PC-9 (cell line): Measurements from ENCODE around the gene FXYD6. TPM values are rescaled to one million over a fixed set of nuclear protein-coding genes. Genes with fewer than 3 reads are reported as not detected.

Experiments
- BruUV-seq: library from RNA; stranded (reverse); fragments of 400-500 nt; replicated peaks from 2 replicates; lab custom pipeline; 2021; lab: Mats Ljungman, UMichigan
- CTCF ChIA-PET: fragments of 300-600 bp; sonication (Branson Sonifier 250); formaldehyde crosslinking; loops from one replicate; lab custom pipeline; 2022; ENCODE audit warnings: antibody characterized with exemption; lab: Charles Lee
- POLR2A ChIA-PET: fragments of 300-600 bp; sonication (Branson Sonifier 250); formaldehyde crosslinking; loops from one replicate; lab custom pipeline; 2022; ENCODE audit warnings: antibody characterized with exemption; ENCODE audit not compliant: unreplicated experiment; lab: Charles Lee
- DNase-seq, 2 experiments: peaks; one replicate each; pipeline versions ENCODE4 v3.0.0 to v3.0.0-alpha.2; 2015 to 2022; ENCODE audit warnings: mixed read lengths in 1 of 2
- H2AFZ ChIP-seq: fragments of 200-600 bp; sonication (generic); 2 replicates; pipeline ENCODE4 v1.8.1; 2017; ENCODE audit warnings: antibody characterized with exemption
- H3F3A ChIP-seq: fragments of 200-600 bp; sonication (generic); 2 replicates; pipeline ENCODE4 v1.8.1; 2017; ENCODE audit warnings: antibody characterized with exemption, mild to moderate bottlenecking, low read depth; ENCODE audit not compliant: insufficient read depth
- H3K27ac ChIP-seq: fragments of 200-600 bp; sonication (generic); 2 replicates; pipeline ENCODE4 v1.6.1; 2016; ENCODE audit warnings: mixed run types
- H3K27me3 ChIP-seq: fragments of 200-600 bp; sonication (generic); 2 replicates; pipeline ENCODE4 v1.6.1; 2016; ENCODE audit warnings: low read depth, mixed run types; ENCODE audit not compliant: insufficient read depth
- H3K36me3 ChIP-seq: fragments of 200-600 bp; sonication (generic); 2 replicates; pipeline ENCODE4 v1.6.1; 2016; ENCODE audit warnings: low read depth, mixed run types
- H3K4me1 ChIP-seq: fragments of 200-600 bp; sonication (generic); replicated peaks from 2 replicates; pipeline ENCODE4 v1.6.1; 2016; ENCODE audit warnings: mixed run types; ENCODE audit not compliant: insufficient read depth
- H3K4me2 ChIP-seq: fragments of 200-600 bp; sonication (generic); 2 replicates; pipeline ENCODE4 v1.6.1; 2017; ENCODE audit warnings: mixed run types
- H3K4me3 ChIP-seq: fragments of 200-600 bp; sonication (generic); 2 replicates; pipeline ENCODE4 v1.6.1; 2016; ENCODE audit warnings: mixed run types
- H3K79me2 ChIP-seq: fragments of 200-600 bp; sonication (generic); 2 replicates; pipeline ENCODE4 v1.6.1; 2017; ENCODE audit warnings: low read depth, mixed run types
- H3K9me2 ChIP-seq: fragments of 200-600 bp; sonication (generic); 2 replicates; pipeline ENCODE4 v1.8.1; 2017; ENCODE audit warnings: mild to moderate bottlenecking; ENCODE audit not compliant: insufficient read depth
- H3K9me3 ChIP-seq: fragments of 200-600 bp; sonication (generic); 2 replicates; pipeline ENCODE4 v1.8.1; 2016; ENCODE audit warnings: low read depth; ENCODE audit not compliant: insufficient read depth
- H4K20me1 ChIP-seq: fragments of 200-600 bp; sonication (generic); 2 replicates; pipeline ENCODE4 v1.8.1; 2017; ENCODE audit not compliant: insufficient read depth
- EZH2 ChIP-seq: fragments of 200-600 bp; sonication (generic); IDR thresholded peaks from 2 replicates; pipeline ENCODE4 v1.8.0; 2017; ENCODE audit warnings: antibody characterized with exemption, low read depth
- intact Hi-C: fragments of 100-400 bp; cut with micrococcal nuclease; formaldehyde crosslinking; loops from one replicate; pipeline ENCODE4 v1.10.0; 2022; ENCODE audit not compliant: unreplicated experiment
- total RNA-seq: library from RNA; stranded (reverse); gene quantifications from 2 replicates; pipeline ENCODE4 v1.2.3, GENCODE V29; 2021
- TF ChIP-seq, protein P1 (sequence below): fragments of 200-600 bp; sonication (generic); conservative IDR thresholded peaks from 2 replicates; pipeline ENCODE4 v1.6.1; 2017; ENCODE audit warnings: mixed run types, antibody characterized with exemption, mild to moderate bottlenecking, moderate library complexity

The FXYD6 gene
- total RNA-seq, 1 experiment from 2014 or later: 0.20 TPM

DNA sequence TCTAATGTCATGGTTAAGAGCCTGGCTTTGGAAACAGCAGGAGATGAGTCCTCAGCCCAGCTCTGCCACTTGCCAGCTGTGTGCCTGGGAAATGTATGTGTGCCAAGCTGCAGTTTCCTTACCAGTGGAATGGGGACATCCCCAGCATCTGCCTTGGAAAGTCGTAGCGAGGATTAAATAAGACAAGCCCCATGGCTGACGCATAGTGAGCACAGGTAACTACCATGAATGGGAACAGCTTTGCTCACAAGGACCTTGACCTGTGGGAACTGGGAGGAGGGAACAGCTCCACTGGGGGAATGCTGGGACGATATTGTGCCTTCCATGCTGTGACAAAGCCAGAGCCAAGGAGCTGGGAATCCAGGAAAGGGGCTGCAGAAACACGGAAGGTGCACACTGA lies 76.8 kb downstream of the FXYD6 start:
- Histone ChIP-seq H3K36me3 (no peaks in the 10 kb centered on the region), H3K4me1 (no peaks in the 10 kb centered on the region), H3K4me3 (no peak overlapping the region), H3K9me3 (no peaks in the 10 kb centered on the region), H3F3A (no peaks in the 10 kb centered on the region), H3K4me2 (no peak overlapping the region), H2AFZ (no peak overlapping the region), H4K20me1 (no peaks in the 10 kb centered on the region), H3K27me3 (peaks cover 56% of the 10 kb centered on the region), H3K79me2 (no peaks in the 10 kb centered on the region), H3K27ac (no peak overlapping the region), H3K9me2 (no peaks in the 10 kb centered on the region)
- no peak for TF ChIP-seq EZH2
- TF ChIP-seq, protein P1, sequence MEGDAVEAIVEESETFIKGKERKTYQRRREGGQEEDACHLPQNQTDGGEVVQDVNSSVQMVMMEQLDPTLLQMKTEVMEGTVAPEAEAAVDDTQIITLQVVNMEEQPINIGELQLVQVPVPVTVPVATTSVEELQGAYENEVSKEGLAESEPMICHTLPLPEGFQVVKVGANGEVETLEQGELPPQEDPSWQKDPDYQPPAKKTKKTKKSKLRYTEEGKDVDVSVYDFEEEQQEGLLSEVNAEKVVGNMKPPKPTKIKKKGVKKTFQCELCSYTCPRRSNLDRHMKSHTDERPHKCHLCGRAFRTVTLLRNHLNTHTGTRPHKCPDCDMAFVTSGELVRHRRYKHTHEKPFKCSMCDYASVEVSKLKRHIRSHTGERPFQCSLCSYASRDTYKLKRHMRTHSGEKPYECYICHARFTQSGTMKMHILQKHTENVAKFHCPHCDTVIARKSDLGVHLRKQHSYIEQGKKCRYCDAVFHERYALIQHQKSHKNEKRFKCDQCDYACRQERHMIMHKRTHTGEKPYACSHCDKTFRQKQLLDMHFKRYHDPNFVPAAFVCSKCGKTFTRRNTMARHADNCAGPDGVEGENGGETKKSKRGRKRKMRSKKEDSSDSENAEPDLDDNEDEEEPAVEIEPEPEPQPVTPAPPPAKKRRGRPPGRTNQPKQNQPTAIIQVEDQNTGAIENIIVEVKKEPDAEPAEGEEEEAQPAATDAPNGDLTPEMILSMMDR: no peak
- intact Hi-C loops: no loop called here
- ChIA-PET POLR2A (no interaction called here), CTCF (no interaction called here)
- no TSS peak for BruUV-seq
- DNase-seq: no peak

DNA sequence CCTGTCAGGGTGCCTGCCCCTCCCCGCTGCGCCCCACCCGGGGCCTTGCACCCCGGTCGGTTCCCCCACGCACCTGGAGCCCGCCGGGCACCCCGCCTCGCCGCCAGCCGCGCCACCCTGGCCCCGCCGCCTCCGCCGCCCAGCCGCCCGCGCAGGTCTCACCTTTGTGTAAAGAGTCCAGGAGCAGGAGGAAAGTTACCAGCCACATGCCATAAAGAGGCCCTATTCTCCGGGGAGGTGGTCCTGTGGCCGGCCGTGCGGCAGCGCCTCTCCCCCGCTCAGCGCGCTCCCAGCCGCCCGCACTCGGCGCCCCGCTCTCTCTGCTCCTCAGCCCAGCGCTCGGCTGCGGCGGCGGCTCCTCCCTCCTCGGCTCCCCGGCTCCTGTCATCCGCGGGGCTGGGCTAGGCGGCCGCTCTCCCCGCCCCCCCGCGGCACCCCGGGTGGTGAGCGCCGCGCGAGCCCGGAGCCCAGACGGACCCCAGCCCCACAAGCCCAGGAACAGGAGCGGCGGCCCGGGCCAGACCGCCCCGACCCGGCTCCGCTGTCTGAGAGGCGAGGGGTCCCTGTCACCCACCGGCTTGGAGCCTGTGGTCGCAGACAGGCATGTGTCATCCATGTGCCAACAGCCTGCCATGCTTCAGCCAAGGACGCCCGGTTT lies 79.5 kb downstream of the FXYD6 start, which contains the start of gene DSCAML1:
DSCAML1 (minus strand) TSS at position 345 of the 658 bp plus-strand sequence; CDS start at position 208, 137 bp downstream.
- Histone ChIP-seq H3K27me3 (peaks cover 80% of the 10 kb centered on the region), H3K4me3 (no peak within 1 kb of the TSS), H3K36me3 (no peaks in the 10 kb centered on the region), H3F3A (no peaks in the 10 kb centered on the region), H3K9me3 (no peaks in the 10 kb centered on the region), H2AFZ (no peak within 1 kb of the TSS), H3K27ac (no peak within 1 kb of the TSS), H3K4me1 (no peaks in the 10 kb centered on the region), H3K9me2 (no peaks in the 10 kb centered on the region), H3K79me2 (no peaks in the 10 kb centered on the region), H4K20me1 (no peaks in the 10 kb centered on the region), H3K4me2 (no peak within 1 kb of the TSS)
- no TSS peak for BruUV-seq
- DNase-seq: no peak
- ChIA-PET CTCF (no interaction called here), POLR2A (no interaction called here)
- TF ChIP-seq, protein P1: no peak
- no peak for TF ChIP-seq EZH2
- intact Hi-C loops: no loop called here

DNA sequence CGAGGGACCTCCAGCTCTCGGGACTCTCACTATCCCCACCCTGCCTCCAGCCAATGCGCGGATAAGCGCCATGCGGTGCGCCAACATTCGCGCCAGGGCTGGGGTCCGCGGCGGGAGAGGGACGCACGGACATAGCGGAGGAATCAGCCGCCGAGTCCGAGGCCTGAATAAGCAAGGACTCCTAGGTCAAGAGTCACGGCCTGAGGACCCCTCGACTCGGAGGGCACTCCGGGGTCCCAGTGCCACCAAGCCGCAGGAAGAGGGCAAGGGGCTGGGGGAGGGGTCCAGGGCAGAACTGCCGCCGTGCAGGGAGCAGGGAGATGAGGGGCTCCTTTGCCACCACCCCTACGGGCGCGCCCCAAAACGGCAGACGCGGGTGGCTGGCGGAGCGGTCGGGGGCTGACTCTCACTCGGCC lies 80.0 kb downstream of the FXYD6 start:
- intact Hi-C loops: no loop called here
- H4K20me1 ChIP-seq: no peaks in the 10 kb centered on the region
- CTCF ChIA-PET: no interaction called here
- no peaks in the 10 kb centered on the region for H3K4me1 ChIP-seq
- H3K27ac ChIP-seq: no peak overlapping the region
- no peaks in the 10 kb centered on the region for H3K36me3 ChIP-seq
- BruUV-seq: no TSS peak
- H3K4me3 ChIP-seq: no peak overlapping the region
- no peak overlapping the region for H2AFZ ChIP-seq
- no peaks in the 10 kb centered on the region for H3K9me3 ChIP-seq
- H3K9me2 ChIP-seq: no peaks in the 10 kb centered on the region
- no peaks in the 10 kb centered on the region for H3F3A ChIP-seq
- peaks cover 80% of the 10 kb centered on the region for H3K27me3 ChIP-seq
- POLR2A ChIA-PET: no interaction called here
- no peak for DNase-seq
- TF ChIP-seq, protein P1: no peak
- no peak for TF ChIP-seq EZH2
- no peak overlapping the region for H3K4me2 ChIP-seq
- no peaks in the 10 kb centered on the region for H3K79me2 ChIP-seq
